ENCODE data around the gene LTK.

Gene LTK

GRCh38 chr15:41494922-41495735, 18.5 kb downstream of the LTK start:
- H3K36me3 ChIP-seq (ENCODE audit: insufficient read depth, low read length) = no peaks in the 10 kb centered on the region
- 3% methylated on average over 60 of the region's 60 CpGs for WGBS
- H3K9ac ChIP-seq (ENCODE audit: low read depth, low read length) = no peak overlapping the region
- no peaks in the 10 kb centered on the region for H3K9me3 ChIP-seq (ENCODE audit: insufficient read depth, low read depth, low read length)
- peak overlapping the region; percentile 59 for H3K4me3 ChIP-seq (ENCODE audit: low read length)
- peaks cover 99% of the 10 kb centered on the region for H3K27me3 ChIP-seq (ENCODE audit: insufficient read depth, low read length)
- peaks cover 5% of the 10 kb centered on the region for H3K4me1 ChIP-seq (ENCODE audit: insufficient read depth, low read length)
- H3K27ac ChIP-seq (ENCODE audit: low read depth, low read length) = no peak overlapping the region

- Histone ChIP-seq H3K4me1 (ENCODE audit: insufficient read depth, low read length) (peaks cover 5% of the 10 kb centered on the region), H3K9ac (ENCODE audit: low read depth, low read length) (no peak overlapping the region), H3K36me3 (ENCODE audit: insufficient read depth, low read length) (no peaks in the 10 kb centered on the region), H3K27ac (ENCODE audit: low read depth, low read length) (no peak overlapping the region), H3K9me3 (ENCODE audit: insufficient read depth, low read depth, low read length) (no peaks in the 10 kb centered on the region), H3K27me3 (ENCODE audit: insufficient read depth, low read length) (peaks cover 91% of the 10 kb centered on the region), H3K4me3 (ENCODE audit: low read length) (peak overlapping the region; percentile 59)
- WGBS = 2% methylated on average over 71 of the region's 77 CpGs
Measured at GRCh38 chr15:41494190-41494921, 19.3 kb downstream of the LTK start.

- Histone ChIP-seq H3K27me3 (ENCODE audit: insufficient read depth, low read length) (peaks cover 86% of the 10 kb centered on the region), H3K9ac (ENCODE audit: low read depth, low read length) (no peak overlapping the region), H3K4me3 (ENCODE audit: low read length) (peak overlapping the region; percentile 59), H3K4me1 (ENCODE audit: insufficient read depth, low read length) (peaks cover 5% of the 10 kb centered on the region), H3K9me3 (ENCODE audit: insufficient read depth, low read depth, low read length) (no peaks in the 10 kb centered on the region), H3K27ac (ENCODE audit: low read depth, low read length) (no peak overlapping the region), H3K36me3 (ENCODE audit: insufficient read depth, low read length) (no peaks in the 10 kb centered on the region)
- WGBS = under 1% methylated on average over 41 of the region's 41 CpGs
Measured at GRCh38 chr15:41493902-41494189, 19.8 kb downstream of the LTK start.

- H3K9ac ChIP-seq (ENCODE audit: low read depth, low read length) = peak within 1 kb of the TSS; percentile 8; the same call in 1 of the 2 replicates
- H3K27ac ChIP-seq (ENCODE audit: low read depth, low read length) = no peak within 1 kb of the TSS
- peaks cover 5% of the 10 kb centered on the region for H3K4me1 ChIP-seq (ENCODE audit: insufficient read depth, low read length)
- H3K4me3 ChIP-seq (ENCODE audit: low read length) = peak within 1 kb of the TSS; percentile 59
- no peaks in the 10 kb centered on the region for H3K36me3 ChIP-seq (ENCODE audit: insufficient read depth, low read length)
- H3K9me3 ChIP-seq (ENCODE audit: insufficient read depth, low read depth, low read length) = no peaks in the 10 kb centered on the region
- peaks cover 81% of the 10 kb centered on the region for H3K27me3 ChIP-seq (ENCODE audit: insufficient read depth, low read length)
- WGBS = under 1% methylated on average over 60 of the region's 60 CpGs
Measured at GRCh38 chr15:41493205-41493901, 20.3 kb downstream of the LTK start, which contains the start of gene ITPKA. ITPKA (plus strand) TSS chr15:41493874; CDS start chr15:41493928, 54 bp downstream.

GRCh38 chr15:41492597-41493204, 20.9 kb downstream of the LTK start:
- no peak overlapping the region for H3K9ac ChIP-seq (ENCODE audit: low read depth, low read length)
- H3K27me3 ChIP-seq (ENCODE audit: insufficient read depth, low read length) = peaks cover 75% of the 10 kb centered on the region
- H3K36me3 ChIP-seq (ENCODE audit: insufficient read depth, low read length) = no peaks in the 10 kb centered on the region
- no peaks in the 10 kb centered on the region for H3K9me3 ChIP-seq (ENCODE audit: insufficient read depth, low read depth, low read length)
- peak overlapping the region; percentile 59 for H3K4me3 ChIP-seq (ENCODE audit: low read length)
- WGBS = 14% methylated on average over 15 of the region's 15 CpGs
- no peak overlapping the region for H3K27ac ChIP-seq (ENCODE audit: low read depth, low read length)
- H3K4me1 ChIP-seq (ENCODE audit: insufficient read depth, low read length) = peaks cover 5% of the 10 kb centered on the region

- H3K9ac ChIP-seq (ENCODE audit: low read depth, low read length) = no peak overlapping the region
Measured at GRCh38 chr15:41491889-41492288, 21.7 kb downstream of the LTK start.

GRCh38 chr15:41490355-41490754, 23.3 kb downstream of the LTK start:
- Histone ChIP-seq H3K36me3 (ENCODE audit: insufficient read depth, low read length) (no peaks in the 10 kb centered on the region), H3K27me3 (ENCODE audit: insufficient read depth, low read length) (peaks cover 51% of the 10 kb centered on the region), H3K9me3 (ENCODE audit: insufficient read depth, low read depth, low read length) (no peaks in the 10 kb centered on the region), H3K4me3 (ENCODE audit: low read length) (no peak overlapping the region), H3K9ac (ENCODE audit: low read depth, low read length) (no peak overlapping the region), H3K27ac (ENCODE audit: low read depth, low read length) (no peak overlapping the region), H3K4me1 (ENCODE audit: insufficient read depth, low read length) (peaks cover 5% of the 10 kb centered on the region)
- 67% methylated on average over 4 of the region's 4 CpGs for WGBS

More at GRCh38 chr15:41491889-41492288, 21.7 kb downstream of the LTK start:
- no peak overlapping the region for H3K27ac ChIP-seq (ENCODE audit: low read depth, low read length)
- H3K4me1 ChIP-seq (ENCODE audit: insufficient read depth, low read length) = peaks cover 5% of the 10 kb centered on the region
- H3K9me3 ChIP-seq (ENCODE audit: insufficient read depth, low read depth, low read length) = no peaks in the 10 kb centered on the region
- no peak overlapping the region for H3K4me3 ChIP-seq (ENCODE audit: low read length)
- WGBS = 88% methylated on average over 4 of the region's 4 CpGs
- H3K27me3 ChIP-seq (ENCODE audit: insufficient read depth, low read length) = peaks cover 66% of the 10 kb centered on the region
- no peaks in the 10 kb centered on the region for H3K36me3 ChIP-seq (ENCODE audit: insufficient read depth, low read length)

- H3K36me3 ChIP-seq (ENCODE audit: insufficient read depth, low read length) = no peaks in the 10 kb centered on the region
- no peak overlapping the region for H3K27ac ChIP-seq (ENCODE audit: low read depth, low read length)
- WGBS = 94% methylated on average over 2 of the region's 2 CpGs
- H3K4me3 ChIP-seq (ENCODE audit: low read length) = no peak overlapping the region
- H3K9me3 ChIP-seq (ENCODE audit: insufficient read depth, low read depth, low read length) = no peaks in the 10 kb centered on the region
- peaks cover 5% of the 10 kb centered on the region for H3K4me1 ChIP-seq (ENCODE audit: insufficient read depth, low read length)
- H3K27me3 ChIP-seq (ENCODE audit: insufficient read depth, low read length) = peaks cover 44% of the 10 kb centered on the region
- H3K9ac ChIP-seq (ENCODE audit: low read depth, low read length) = no peak overlapping the region
Measured at GRCh38 chr15:41489641-41490040, 24.0 kb downstream of the LTK start.

GRCh38 chr15:41487802-41488201, 25.8 kb downstream of the LTK start:
- Histone ChIP-seq H3K4me3 (ENCODE audit: low read length) (no peak overlapping the region), H3K4me1 (ENCODE audit: insufficient read depth, low read length) (peaks cover 3% of the 10 kb centered on the region), H3K27me3 (ENCODE audit: insufficient read depth, low read length) (peaks cover 26% of the 10 kb centered on the region), H3K9me3 (ENCODE audit: insufficient read depth, low read depth, low read length) (no peaks in the 10 kb centered on the region), H3K27ac (ENCODE audit: low read depth, low read length) (no peak overlapping the region), H3K36me3 (ENCODE audit: insufficient read depth, low read length) (peaks cover 3% of the 10 kb centered on the region), H3K9ac (ENCODE audit: low read depth, low read length) (no peak overlapping the region)
- 93% methylated on average over 2 of the region's 2 CpGs for WGBS

- H3K9ac ChIP-seq (ENCODE audit: low read depth, low read length) = no peak overlapping the region
- no peak overlapping the region for H3K27ac ChIP-seq (ENCODE audit: low read depth, low read length)
- peaks cover 7% of the 10 kb centered on the region for H3K36me3 ChIP-seq (ENCODE audit: insufficient read depth, low read length)
- no peaks in the 10 kb centered on the region for H3K4me1 ChIP-seq (ENCODE audit: insufficient read depth, low read length)
- no peaks in the 10 kb centered on the region for H3K9me3 ChIP-seq (ENCODE audit: insufficient read depth, low read depth, low read length)
- no peak overlapping the region for H3K4me3 ChIP-seq (ENCODE audit: low read length)
- WGBS = 90% methylated on average over 9 of the region's 9 CpGs
- peaks cover 21% of the 10 kb centered on the region for H3K27me3 ChIP-seq (ENCODE audit: insufficient read depth, low read length)
Measured at GRCh38 chr15:41487381-41487780, 26.2 kb downstream of the LTK start.

GRCh38 chr15:41486286-41486685, 27.3 kb downstream of the LTK start:
- Histone ChIP-seq H3K4me1 (ENCODE audit: insufficient read depth, low read length) (no peaks in the 10 kb centered on the region), H3K4me3 (ENCODE audit: low read length) (no peak overlapping the region), H3K9ac (ENCODE audit: low read depth, low read length) (no peak overlapping the region), H3K36me3 (ENCODE audit: insufficient read depth, low read length) (peaks cover 17% of the 10 kb centered on the region), H3K9me3 (ENCODE audit: insufficient read depth, low read depth, low read length) (no peaks in the 10 kb centered on the region), H3K27me3 (ENCODE audit: insufficient read depth, low read length) (peaks cover 10% of the 10 kb centered on the region), H3K27ac (ENCODE audit: low read depth, low read length) (no peak overlapping the region)
- WGBS = 96% methylated on average over 43 of the region's 43 CpGs

Data from HUES64 (cell line).